Measurements from ENCODE around the gene RER1.
"Not testable (repeated sequence)": the region's sequence is repeated elsewhere in the genome, so short reads cannot be mapped to it uniquely, and the experiment has no call there.

Gene RER1

DNA sequence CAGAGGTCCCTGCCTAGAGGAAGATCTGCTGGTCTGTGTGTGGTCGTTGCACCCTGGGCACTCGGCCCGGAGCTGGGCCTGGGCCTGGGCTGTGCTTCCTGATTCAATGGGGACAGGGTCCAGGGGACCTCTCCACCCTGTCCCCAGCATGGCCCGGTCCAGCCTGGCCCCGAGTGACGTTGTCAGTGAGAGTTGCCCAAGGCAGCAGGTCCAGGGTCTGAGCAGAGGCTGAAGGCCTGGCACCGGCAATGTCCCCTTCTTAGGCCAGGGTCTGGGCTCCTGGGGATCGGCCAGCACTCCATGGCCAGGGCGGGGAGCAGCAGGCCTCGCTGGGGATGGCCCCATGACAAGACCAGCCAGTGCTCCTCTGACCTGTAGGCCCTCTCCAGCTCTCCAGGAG lies 36.3 kb downstream of the RER1 start:
- no peak for DNase-seq (ENCODE audit: low spot score)

DNA sequence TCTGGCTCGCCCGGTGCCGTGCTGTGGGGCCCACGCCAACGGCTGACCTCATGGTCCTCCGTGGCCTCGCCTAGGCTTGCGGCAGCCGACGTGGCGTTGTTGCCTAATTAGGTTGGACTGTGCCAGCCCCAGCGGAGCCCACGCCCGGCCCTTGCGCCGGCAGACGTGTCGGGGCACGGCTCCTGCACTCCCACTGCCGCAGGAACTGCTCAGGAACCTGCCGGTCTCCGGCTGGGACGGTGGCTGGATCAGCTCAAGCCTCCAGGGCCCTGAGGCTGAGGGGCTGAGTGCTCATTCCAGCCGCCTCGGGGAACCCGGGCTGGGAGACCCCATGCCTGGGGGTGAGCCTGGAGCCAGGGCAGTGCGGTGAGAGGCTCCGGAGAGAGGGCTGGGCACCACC lies 36.8 kb downstream of the RER1 start:
- DNase-seq (ENCODE audit: low spot score): no peak

DNA sequence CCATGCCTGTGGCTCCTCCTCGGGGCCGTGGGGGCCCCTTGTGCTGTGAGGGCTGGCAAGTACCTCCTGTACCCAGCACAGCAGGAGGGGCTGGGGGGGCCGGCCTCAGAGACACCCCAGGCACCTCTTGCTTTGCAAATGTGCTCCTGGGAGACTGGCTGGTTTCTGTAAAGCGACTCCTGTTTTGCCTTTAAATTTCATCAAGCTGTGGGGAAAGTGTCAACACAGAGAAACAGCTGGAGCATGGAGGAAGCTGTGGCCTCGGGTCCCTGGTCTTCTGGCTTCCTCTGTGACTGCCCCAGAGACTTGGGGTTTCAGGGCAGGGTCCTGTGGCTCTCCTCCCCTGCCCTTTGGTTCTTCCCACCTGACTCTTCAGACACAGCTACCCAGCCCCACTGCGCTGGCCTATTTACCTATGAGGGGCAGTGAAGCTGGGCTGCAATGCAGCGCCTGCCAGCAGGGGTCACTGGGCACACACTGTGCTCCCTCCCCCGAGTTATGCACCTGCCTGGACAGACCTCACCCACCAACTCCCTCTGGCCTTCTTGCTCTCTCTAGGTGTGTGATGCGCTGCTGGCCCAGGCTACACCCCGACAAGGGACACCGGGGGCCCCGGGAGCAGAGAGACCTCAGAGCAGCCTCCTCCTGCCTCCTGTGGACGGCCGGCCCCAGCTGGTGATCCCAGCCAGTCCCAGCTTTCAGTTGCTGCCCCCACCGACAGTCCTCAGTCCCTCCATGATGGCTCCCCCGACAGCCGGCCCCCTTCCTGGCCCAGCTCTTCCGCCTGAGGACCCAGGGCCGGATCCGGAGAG lies 38.3 kb downstream of the RER1 start:
- peak; percentile 63 for DNase-seq (ENCODE audit: low spot score)

DNA sequence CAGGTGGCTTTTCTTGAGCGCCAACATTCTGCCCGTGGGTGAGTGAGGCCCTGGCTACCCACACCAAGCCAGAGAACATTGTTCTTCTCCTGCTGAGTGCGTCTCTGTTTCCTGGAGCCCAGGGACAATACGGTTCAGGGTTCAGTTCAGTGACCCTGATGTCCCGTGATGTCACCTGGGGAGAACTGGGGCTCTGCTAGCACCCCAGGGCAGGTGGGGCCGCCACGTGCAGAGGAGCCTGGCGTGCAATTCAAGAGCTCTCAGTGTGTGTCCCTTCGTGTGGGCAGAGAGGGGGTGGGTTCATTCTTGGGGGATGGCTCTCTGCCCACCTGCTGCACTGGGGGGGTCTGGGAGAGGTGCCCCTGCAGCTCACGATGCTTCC lies 38.9 kb downstream of the RER1 start:
- no peak for DNase-seq (ENCODE audit: low spot score)

DNA sequence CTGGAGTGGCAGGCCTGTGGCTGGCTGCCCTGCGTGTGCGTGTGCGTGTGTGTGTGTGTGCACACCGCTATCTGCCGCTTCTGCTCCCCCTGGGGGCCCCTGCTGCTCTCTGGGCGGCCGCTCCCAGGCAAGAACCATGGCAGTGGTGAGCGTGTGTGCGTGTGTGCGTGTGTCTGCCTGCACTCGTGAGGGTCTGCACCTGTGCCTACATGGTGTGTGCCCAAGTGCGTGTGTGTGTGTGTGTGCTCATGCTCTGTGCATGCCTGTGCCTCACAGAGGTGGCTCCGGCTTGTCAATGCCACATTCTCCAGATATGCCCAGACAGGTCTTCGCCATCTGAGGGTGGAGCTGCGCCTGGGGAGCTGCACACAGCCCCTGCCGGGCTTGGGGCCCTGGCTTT lies 39.5 kb downstream of the RER1 start:
- DNase-seq (ENCODE audit: low spot score): no peak

DNA sequence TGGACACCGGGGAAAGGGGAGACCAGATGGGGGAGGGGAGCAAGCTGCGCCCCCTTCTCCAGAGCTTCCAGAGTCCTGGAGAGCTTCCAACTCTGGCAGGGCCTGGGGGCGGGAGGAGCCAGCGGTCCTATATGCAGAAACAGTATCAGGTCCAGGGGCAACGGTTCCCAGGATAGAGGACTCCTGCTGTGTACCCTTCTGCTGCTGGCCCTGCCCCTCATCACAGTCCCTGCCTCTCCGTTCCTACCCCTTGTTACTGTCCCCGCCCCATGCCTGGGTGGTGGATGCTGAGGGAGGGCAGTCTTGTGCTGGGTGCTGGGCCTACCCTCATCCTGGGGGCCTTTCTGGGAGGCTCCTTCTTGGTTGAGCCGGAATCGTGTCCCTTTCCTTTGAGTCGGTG lies 39.9 kb downstream of the RER1 start:
- DNase-seq (ENCODE audit: low spot score): no peak

DNA sequence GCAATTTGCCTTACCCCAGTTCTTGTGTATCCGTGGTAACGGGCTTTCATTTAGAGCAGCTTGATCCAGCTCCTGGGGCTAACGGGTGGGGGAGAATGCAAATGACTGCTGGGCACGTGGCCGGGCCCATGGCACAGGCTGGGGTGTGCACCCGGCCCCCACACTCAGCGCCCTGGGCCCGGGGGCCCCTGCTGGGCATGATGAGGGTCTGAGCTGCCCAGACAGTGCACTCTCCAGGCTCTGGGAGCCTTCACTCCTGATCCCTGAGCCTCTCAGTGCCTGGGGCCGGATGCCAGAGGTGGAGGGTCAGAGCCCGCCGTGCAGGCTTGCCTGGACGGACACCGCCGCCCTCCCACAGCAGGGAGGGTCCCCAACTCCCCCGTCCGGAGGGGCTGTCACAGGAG lies 40.8 kb downstream of the RER1 start:
- no peak for DNase-seq (ENCODE audit: low spot score)

DNA sequence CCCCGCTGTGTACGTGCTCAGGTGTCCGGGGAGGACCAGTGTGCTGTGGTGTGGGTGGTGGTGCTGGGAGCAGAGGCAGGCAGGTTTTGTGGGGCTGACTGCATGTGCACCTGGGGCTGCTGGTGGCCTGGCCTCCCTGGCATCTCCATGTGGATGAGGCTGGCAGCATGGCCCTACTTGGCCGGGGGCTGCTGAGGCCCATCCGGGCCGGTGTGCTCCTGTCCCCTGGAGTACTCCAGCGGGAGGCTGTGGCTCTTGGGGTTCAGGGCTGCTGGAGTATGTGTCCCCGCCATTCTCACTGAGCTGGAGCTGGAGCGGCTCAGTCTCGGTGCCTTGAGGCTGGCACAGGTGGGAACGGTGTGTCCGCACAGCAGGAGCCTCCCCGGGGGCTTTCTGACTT lies 41.6 kb downstream of the RER1 start:
- no peak for DNase-seq (ENCODE audit: low spot score)

DNA sequence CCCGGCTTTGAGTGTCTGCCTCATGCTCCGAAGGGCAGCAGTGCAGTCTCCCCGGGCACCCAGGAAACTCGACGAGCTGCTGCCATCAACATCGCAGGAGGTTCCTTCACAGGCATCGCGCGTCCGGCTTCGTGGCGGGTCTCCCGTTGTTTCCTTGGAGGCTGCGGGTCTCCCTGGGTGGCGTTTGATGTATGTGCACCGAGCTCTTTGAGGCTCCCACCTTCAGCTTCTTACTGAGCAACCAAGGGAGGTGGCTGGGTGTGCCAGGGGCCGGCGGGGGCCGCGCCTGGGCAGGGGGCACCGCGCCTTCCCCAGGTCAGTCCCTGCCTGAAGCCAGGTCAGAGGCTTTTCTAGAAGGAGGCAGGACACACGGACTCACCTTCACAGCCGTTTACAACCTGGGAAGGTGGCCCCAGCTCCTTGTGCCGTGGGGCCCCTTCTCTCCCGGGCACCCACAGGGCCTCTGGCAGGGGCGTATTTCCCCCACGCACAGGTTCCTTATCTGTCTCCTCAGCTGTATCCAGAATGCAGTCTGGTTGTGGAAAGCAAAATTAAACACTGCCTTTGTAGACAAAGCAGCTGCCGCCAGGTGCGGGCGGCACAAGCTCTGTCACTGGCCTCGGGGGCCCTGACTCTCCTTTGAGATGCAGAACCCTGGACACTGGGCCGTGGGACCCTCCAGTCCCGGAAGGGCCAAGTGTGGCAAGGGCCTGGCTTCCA lies 42.5 kb downstream of the RER1 start:
- DNase-seq (ENCODE audit: low spot score): no peak

DNA sequence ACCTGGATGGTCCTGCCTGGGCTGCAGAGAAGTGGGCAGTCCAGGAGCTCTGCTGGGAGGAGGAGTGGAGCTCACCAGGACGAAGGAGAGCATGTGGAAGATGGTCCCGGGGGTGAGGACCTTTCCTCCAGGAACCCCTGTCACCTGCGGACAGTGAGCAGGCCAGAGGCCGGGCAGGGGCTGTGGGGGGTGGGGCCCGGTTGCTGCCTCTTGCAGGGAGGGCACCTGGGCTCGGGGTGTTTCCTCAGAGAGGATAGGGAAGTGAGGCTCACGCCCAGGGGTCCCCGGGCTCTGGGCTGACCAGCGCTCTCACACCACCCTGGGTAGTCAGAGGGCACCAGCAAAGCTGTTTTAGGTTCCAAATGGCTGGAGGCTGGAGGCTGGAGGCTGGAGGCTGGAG lies 43.5 kb downstream of the RER1 start:
- no peak for DNase-seq (ENCODE audit: low spot score)

DNA sequence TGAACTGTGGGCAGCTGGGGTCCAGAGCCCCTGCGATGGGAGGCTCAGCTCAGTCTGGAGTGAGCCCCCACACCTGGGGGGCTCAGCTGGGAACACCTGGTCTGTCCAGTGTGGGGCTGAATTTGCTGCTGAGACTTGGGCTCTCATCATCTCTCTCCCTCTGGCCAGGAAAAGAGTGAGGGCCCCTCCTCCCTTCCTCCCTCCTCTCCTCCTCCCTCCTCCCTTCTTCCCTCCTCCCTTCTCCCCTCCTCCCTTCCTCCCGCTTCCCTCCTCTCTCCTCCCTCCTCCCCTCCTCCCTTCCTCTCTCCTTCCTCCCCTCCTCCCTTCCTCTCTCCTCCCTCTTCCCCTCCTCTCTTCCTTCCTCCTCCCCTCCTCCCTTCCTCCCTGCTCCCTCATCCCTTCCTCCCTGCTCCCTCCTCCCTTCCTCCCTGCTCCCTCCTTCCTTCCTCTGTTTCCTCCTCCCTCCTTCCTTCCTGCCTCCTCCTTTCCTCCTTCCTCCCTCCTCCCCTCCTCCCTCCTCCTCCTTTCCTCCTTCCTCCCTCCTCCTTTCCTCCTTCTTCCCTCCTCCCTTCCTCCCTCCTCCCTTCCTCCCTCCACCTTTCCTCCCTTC lies 44.2 kb downstream of the RER1 start:
- no peak for DNase-seq (ENCODE audit: low spot score)

DNA sequence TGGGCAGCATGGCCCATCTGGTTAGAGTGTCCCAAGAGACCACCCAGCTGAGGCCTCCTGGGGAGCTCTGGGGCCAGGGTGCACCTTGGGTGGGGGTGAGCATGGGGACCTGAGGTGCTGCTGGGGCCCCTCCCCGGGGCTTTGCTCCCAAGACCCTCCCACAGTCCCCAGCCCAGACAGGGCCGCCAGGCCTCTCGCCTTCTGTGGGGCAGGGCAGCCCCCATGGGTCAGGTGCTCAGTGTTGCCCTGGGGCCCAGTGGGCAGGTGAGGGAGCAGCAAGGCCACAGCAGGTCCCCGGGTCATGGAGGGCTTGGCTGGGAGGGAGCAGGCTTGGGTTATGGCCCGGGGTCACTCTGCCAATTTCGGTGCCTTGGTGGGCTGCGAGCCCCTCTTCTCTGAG lies 45.2 kb downstream of the RER1 start:
- DNase-seq (ENCODE audit: low spot score): no peak

DNA sequence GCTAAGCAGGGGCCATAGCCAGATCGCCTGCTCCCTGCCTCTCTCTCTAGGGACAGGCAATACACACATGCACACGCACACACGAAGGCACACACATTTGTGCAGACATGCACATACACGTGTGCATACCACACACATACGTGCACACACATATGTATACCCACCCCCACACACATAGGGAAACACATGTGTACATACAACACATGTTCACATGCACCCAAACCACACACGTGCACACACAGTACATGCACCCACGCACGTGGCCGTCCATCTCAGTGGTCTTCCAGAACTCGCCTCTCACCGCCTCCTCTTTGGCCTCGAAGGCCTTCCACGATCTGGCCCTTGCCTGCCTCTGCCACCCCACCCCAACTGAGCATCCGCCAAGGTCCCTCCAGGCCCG lies 46.0 kb downstream of the RER1 start:
- no peak for DNase-seq (ENCODE audit: low spot score)

DNA sequence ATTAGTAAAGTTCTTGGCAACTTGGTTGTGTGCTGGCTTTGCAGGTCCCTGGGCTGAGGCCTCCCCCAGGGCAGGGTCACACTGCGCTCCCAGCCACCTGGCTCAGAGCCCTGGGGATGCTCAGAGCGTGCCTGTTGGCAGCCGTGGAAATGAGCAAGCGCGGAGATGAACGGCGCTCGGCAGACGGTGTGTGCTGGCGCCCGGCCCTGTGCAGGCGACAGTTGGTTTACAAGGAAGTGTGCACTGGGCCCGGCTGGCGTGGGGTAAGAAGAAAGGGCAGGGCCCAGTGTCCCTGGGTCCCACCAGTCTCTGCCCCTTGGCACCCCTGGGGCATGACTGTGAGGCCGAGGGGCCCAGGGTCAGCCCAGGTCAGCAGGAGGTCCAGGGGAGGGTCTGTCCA lies 46.4 kb downstream of the RER1 start:
- no peak for DNase-seq (ENCODE audit: low spot score)

DNA sequence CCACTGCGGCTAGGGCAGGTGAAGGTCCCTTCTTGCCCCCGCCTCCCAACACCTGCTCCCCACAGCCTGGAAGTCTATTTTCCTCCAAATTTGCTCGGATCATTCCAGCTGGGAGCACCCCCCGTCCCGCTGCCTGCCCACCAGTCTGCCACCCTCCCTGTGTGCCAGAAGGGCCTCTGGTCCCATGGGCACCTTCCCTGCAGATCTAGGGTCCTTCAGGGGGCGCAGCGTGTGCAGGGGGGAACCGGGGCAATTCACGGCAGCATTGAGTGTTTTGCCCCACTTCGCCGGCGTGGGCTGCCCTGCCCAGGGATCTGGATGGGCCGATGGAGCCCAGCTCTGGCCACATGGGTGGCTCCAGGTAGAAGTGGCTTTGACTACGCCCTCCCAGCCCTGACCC lies 47.0 kb downstream of the RER1 start:
- DNase-seq (ENCODE audit: low spot score): no peak

DNA sequence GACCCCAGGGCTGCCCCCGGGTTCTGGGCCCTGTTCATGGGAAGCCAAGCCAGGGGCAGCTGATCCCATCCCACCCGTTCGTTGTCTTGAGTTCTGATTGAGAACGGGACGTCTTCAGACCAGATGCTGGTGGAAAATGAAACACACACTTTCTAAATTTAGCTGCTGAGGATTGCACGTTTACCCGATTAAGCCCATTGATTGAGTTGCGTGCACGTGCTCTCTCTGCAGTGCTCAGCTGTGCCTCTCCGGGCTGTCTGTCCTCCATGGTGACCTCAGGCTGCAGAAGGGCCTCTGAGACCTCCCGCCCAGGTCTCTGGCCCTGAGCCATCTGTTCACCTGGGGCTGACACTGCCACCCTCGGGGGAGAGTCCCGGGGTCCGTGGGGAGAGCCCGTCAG lies 47.7 kb downstream of the RER1 start:
- no peak for DNase-seq (ENCODE audit: low spot score)

DNA sequence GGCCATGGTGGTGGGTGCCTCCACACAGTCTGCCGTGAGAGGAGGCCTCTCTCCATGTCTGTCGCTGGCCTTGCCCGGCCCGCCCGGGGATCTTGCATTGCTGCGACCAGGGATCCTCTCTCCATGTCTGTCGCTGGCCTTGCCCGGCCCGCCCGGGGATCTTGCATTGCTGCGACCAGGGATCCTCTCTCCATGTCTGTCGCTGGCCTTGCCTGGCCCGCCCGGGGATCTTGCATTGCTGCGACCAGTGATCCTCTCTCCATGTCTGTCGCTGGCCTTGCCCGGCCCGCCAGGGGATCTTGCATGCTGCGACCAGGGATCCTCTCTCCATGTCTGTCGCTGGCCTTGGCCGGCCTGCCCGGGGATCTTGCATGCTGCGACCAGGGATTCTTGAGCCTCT lies 48.7 kb downstream of the RER1 start:
- DNase-seq (ENCODE audit: low spot score): not testable (repeated sequence)

DNA sequence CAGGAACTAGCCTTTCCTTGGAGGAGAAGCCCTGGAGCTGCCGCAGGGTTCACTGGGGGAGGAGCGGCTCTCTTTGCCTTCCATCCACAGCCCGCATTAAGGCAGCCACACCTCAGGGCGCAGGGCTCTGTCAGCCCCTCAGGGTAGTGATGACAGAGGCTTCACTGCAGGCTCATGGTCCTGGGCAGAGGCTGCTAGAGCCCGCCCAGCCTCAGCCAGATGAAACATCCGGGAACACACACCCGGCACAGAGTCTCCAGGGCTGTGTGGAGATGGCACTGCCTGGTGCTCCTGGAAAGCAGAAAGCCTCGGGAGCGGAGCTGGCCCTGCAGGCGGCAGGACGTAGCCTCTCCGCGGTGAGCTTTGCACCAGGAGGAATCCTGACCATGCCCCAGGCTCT lies 50.1 kb downstream of the RER1 start:
- DNase-seq (ENCODE audit: low spot score): no peak

DNA sequence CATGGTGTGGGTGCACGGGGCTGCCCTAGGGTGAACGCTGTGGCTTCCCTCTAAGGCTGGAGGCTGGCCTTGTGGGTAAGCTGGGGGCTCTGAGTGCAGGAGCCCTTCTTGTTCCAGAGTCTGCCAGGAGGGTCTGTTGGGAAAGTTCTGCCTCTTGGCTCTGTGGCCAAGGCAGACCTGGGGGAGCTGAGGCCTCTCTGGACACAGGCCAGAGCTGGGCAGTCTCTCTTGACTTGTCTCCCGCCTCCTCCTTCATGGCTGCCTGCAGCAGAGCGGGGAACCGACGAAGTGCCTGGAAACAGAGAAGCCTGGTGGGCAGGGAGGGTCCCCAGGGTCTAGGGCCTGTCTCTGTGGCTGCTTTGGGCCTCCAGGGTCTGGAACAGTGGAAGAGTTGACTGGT lies 51.0 kb downstream of the RER1 start:
- no peak for DNase-seq (ENCODE audit: low spot score)

DNA sequence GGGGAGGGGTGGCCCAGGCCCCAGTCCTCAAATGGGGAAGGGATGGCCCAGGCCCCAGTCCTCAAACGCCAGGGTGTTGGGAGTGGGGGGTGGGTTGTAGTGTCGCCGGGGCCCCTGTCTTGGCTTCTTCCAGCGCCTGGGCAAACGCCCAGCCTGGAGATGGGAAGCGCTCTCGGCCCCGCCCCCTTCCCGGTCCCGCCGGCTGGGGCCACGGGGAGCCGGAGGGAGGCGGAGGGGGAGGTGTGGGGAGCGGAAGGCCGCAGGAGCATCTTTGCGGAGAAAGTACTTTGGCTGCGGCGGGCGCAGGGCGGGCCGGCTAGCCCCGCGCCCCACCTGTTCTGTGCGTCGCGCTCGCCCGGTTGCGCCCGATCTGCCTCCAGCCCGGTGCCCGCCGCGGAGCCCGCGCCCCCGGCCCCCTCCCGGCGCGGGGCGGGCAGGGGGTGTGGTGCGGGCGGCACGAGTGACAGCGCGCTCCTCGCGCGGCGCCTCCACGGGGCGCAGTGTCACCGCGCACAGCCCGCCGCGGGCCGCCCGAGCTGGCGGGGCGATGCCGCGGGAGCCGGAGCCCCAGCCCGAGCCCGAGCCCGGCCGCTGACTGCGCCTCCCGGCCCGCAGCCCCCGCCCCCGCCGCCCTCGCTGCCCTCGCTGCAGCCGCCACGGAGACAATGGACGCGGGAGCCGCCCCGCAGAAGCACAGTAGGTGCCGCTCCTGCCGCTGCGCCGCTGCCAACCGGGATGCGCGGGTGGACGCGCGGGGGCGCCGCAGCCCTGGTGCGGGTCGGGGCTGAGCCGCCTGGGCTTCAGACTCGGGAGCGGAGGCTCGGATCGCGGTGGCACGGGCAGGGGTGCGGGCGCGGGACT lies 51.9 kb downstream of the RER1 start:
- DNase-seq (ENCODE audit: low spot score): no peak

DNA sequence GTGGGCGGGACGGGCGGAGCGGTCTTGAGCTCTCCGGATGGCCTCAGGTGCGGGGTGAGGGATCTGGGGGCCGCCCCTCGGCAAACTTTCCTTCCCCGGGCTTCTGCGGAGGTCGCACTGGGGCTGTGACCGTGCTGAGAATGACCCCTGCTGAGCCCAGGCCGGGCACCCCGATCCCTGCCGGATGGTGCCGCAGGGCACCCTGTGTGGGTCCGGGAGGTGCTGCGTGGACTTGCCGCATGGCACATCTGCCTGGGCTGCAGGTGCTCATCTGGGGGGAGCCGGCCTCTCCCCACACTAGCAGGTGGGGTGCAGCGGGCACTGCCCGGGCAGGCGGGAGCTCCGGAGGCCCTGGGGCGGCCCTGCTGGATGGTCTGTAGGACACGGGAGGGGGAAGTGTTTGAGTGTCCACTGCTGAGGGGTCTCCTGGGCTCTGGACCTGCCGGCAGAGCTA lies 52.5 kb downstream of the RER1 start:
- DNase-seq (ENCODE audit: low spot score): no peak

DNA sequence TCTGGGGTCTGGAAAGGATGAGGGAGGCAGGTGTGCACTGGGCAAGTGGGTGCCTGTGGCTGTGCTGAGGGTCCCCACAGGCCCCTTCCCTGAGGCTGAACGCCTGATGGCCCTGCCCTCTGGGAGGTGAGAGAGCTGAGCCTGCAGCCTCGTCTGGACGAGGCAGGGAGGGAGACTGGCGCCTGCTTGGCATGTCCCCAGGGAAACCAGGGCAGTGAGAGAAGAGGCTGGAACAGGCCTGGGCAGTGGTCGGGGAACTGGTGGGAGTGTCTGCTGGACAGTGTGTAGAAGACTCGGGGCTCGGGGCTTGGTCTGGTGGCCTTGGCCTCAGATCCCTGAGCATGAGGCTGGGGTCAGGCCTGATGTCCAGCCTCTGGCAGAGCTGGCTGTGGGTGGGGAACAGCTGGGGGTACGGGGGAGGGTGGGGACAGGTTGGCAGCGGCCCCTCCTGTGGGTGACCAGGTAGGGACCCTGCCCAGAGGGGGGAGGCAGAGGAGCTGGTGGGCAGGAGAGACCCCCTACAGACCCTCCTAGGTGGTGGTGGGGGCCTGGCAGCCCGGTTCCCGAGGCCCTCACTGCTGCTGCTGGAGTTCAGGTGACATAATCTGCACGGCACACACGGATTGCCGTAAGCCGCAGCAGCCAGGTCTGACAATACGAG lies 53.7 kb downstream of the RER1 start:
- DNase-seq (ENCODE audit: low spot score): no peak

All from NAMALWA (cell line).